Activated T-cell treated with anti-CD3 and anti-CD28 coated beads for 48 hours (primary cell): ENCODE results near the gene ACTL9.

ENCODE experiments used
- DNase-seq: peaks from one replicate; pipeline ENCODE4 v3.0.0-alpha.2; 2020; ENCODE audit warnings: low read depth

Gene ACTL9

GRCh38 chr19:8684001-8684902, 14.3 kb downstream of the ACTL9 start:
- DNase-seq = no peak

DNA sequence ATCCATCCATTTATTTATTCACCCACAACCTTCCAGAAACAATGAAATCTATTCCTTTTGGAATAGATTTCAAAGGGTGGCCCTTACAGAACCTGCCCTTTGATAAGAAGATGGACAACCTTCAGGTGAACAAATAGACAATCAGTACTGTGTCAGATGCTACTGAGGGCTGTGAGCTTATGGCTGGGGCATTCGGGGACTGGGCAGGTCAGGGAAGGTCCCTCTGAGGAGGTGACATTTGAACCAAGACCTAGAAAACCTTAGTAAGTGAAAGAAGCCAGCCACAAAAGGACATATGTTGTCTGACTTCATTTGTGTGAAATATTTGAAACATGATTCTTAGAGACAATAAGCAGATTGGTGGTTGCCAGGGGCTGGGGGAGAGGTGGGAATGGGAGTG, 15.7 kb downstream of the ACTL9 start:
- DNase-seq = no peak

GRCh38 chr19:8682472-8682871, 16.1 kb downstream of the ACTL9 start:
- DNase-seq = no peak

GRCh38 chr19:8681345-8682029, 17.1 kb downstream of the ACTL9 start:
- DNase-seq = no peak

DNA sequence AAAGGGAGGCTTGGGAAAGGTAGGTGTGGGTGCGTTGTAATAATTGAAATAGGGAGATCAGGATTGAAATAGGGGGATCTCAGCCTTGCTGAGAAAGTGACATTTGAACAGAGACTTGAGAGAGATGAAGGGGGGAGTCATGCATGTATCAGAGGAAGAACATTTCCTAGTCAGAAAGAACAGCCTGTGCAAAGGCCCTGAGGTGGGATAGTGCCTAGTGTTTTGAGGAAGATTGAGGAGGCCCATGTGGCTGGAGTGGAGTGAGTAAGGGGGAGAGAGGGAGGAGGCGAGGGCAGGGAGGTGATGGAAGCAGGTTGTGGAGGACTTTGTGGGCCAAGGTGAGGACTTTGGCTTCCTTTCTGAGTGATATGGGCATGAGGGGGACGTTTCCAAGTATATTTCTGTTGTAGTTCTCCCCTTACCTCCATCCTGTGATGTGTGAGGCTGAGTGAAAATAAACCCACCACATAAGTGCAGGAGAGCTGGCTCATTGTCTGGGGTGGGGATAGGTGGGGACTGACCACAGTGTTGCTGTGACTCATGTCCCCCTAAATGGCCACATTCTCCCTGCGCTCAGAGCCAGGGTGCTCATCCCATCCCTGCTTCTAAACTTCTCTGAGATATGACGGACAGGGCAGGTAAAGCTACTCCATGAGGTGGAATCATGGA, 17.8 kb downstream of the ACTL9 start:
- no peak for DNase-seq

- no peak for DNase-seq
Measured at GRCh38 chr19:8678244-8678807, 20.3 kb downstream of the ACTL9 start.

- DNase-seq = no peak
Measured at GRCh38 chr19:8675066-8675465, 23.5 kb downstream of the ACTL9 start.

DNA sequence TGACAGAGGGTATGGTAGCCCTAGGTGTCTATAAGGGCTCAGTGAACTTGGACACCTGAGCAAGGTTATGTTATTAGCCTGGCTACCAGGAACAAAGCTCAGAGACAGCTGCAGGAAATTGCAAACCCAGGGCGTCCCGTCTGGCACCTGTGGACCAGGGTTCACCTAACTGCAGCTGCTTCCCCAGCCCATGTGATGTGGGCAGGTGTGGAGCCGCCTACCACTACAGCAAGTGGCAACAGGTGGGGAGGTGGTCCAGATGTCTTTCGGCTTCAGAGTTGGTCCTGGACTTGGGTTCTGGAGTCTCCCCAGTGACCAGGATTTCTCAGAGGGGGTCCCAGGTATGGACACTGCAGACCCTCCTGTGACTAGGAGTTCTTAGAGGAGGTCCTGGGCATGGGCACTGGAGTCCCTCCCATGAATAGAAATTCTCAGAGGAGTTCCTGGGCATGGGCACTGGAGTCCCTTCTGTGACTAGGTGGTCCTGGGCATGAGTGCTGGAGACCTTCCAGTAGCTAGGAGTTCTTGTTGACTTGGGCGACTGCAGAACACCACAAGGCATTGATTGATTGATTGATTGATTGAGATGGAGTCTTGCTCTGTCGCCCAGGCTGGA, 25.2 kb downstream of the ACTL9 start:
- DNase-seq = no peak

DNA sequence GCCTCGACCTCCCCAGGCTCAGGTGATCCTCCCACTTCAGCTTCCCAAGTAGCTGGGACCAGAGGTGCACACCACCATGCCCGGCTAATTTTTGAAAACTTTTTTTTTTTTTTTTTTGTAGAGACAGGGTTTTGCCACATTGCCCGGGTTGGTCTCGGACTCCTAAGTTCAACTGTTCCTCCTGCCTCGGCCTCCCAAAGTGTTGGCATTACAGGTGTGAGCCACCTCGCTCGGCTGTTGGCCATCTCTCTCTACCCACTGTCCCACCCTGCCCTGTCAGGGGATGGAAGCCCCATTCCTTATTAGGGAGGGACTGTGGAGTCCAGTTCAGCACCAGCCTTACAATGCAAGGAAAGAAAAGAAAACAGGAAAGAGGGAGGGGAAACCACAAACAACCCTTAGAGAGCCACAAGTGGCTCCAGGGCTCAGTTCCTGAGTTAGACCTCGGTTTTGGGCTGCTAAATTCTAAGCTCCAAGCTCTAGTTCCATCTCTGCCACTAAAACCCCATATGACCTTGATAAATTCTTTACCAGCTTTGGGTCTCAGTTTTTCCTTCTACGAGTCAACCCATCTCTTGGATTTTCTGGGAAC, 31.7 kb downstream of the ACTL9 start:
- no peak for DNase-seq

DNA sequence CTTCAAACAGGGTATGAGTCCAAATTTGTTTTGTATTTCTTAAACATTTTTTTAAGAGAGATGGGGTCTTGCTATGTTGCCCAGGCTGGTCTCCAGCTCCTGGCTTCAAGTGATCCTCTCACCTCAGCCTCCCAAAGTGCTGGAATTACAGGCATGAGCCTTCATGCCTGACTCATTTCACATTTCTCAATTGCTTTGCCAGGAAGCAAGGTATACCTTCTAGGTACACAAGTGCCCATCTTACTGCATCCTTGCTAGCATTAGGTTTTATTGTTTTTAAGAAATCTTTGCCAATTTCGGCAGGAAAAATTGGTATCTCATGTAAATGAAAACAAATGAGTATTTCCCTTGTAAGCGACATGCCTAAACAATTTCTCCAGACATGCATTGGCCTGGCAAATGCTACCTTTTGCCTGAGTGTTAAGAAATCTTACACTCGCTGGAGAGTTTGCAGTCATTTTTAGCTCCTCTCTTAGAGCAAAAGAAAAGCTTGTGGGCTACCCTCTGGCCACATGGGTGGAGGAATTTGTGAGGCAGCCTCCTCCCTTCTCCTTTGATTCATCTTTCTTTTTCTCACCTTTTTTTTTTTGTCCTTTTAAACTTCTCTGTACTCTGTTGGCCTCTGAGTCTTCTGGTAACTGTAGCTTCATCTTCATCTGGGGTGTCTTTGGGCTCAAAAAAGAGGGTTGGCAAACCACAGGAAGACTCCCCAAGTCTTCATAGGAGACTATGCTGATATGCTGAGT, 33.0 kb downstream of the ACTL9 start:
- DNase-seq = no peak

- DNase-seq = no peak
Measured at GRCh38 chr19:8664671-8665057, 33.9 kb downstream of the ACTL9 start.

DNA sequence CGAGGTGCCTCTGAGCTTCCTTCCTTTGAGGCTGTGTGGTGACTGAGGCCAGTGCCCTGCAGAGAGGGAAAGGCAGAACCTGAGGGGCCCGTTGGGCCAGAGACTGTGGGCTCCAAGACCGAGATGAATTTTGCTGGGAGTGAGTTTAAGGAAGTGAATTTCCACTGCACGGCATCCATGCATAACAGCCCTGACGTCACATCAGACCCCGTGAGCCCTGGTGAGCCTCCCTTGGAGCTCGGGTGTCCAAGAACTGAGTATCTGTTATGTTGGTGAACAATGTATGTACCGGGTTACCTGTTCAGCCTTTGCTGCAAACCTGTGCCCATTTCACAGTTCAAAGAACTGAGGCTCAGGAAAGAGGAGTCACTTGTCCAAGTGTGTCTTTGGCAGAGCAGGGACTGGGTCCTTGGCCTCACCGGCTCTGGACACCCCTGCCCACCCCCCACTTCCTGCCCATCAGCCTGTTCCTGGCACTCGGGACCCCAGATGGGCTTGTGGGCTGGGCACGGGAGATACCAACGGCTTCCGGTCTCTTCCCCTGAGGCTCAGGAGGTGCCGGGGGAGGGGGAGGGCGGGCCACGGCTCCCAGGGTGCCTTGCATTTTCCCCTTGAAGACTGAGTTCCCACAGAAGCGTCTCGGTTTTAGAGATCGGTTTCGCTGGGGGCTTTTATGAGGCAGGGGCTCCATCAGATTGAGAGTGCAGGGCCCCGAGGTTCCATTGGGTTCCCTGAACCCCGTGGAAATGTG, 34.5 kb downstream of the ACTL9 start:
- peak; percentile 25 for DNase-seq

GRCh38 chr19:8662263-8662662, 36.3 kb downstream of the ACTL9 start:
- no peak for DNase-seq

GRCh38 chr19:8659905-8660304, 38.7 kb downstream of the ACTL9 start:
- no peak for DNase-seq

DNA sequence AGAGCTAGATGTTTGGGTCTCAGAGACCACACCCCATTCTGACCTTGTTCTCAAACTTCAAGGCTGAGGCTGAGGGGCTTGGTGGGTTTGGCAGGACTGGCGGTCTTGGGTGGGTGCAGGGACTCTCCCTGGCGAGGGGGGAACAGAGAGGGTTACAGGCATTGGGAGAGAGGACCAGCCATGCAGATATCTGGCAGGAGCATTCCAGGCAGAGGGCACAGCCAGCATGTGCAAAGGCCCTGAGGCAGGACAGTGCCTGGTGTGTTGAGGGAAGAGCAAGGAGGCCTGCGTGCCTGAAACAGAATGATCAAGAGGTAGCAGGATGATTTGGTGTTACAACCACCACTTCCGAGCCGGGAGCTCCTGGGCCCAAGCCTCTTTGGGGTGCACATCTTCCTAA, 40.7 kb downstream of the ACTL9 start:
- DNase-seq = no peak

DNA sequence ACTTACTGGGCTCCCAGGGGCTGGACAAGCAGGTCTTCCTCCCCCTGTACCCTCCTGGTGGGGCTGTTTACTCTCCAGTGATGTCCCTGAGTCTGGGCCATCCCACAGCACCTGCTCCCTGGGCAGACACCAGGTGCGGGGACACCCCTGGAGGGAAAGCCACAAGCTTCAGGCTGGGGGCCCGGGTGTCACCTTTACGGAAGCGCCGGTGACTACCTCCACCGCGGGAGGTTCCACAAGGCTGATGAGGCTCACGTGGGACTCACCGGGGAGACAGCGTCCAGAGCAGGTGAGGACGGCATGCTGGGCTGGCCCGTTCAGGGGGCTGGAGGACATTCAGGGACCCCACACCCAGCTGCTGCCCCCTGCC, 43.3 kb downstream of the ACTL9 start:
- DNase-seq = peak; percentile 27

- DNase-seq = peak; percentile 63
Measured at GRCh38 chr19:8654591-8655339, 43.8 kb downstream of the ACTL9 start.

DNA sequence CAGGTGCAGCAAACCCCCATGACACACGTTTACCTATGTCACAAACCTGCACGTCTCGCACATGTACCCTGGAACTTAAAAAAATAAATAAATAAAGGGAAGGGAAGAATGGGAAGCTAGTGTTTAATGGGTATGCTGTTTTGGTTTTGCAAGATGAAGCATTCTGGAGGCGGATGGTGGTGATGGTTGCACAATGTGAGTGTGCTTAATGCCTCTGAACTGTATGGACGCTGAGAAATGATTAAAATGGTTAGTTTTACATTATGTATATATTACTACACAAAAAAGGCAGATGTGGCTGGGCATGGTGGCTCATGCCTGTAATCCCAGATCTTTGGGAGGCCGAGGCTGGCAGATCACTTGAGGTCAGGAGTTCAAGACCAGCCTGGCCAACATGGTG, 50.4 kb downstream of the ACTL9 start:
- no peak for DNase-seq
